Stimulated activated CD4-positive, alpha-beta T cell treated with anti-CD3 and anti-CD28 coated beads, TNF-alpha, amount 100 ng/mL, for 24 hours (primary cell): ENCODE measurements around the gene PRPF38B.
"Not testable (repeated sequence)": the region's sequence is repeated elsewhere in the genome, so short reads cannot be mapped to it uniquely, and the experiment has no call there.

Source experiments
- DNase-seq, 3 experiments: peaks; one replicate each; pipeline ENCODE4 v3.0.0-alpha.2; 2020; ENCODE audit warnings: low read depth in 3 of 3

PRPF38B gene

DNA sequence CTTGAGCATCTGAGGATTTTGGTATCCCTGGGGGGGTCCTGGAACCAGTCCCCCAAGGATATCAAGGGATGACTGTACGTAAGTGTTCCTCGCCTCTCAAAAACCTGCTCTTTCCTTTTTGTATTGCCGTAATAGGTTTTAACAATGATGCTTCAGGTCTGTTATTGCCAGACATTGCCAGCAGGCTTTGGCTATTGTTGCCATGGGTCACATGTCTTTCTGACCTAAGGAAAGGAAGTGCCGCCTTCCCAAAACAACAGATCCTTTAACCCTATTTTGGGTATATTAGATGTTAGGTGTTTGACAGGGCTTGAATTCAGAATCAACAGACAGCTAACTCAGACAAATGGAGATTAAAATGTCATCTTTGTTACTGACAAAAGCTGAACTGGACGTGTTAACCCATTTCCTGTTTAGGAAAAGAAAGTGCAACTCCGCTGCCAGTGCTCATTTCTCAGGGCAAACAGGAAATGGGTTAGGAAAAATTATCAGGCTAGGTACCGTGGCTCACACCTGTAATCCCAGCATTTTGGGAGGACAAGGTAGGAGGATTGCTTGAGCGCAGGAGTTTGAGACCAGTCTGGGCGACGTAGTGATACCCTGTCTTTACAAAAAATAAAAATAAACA lies 12.4 kb upstream of the PRPF38B start:
- no peak for DNase-seq

DNA sequence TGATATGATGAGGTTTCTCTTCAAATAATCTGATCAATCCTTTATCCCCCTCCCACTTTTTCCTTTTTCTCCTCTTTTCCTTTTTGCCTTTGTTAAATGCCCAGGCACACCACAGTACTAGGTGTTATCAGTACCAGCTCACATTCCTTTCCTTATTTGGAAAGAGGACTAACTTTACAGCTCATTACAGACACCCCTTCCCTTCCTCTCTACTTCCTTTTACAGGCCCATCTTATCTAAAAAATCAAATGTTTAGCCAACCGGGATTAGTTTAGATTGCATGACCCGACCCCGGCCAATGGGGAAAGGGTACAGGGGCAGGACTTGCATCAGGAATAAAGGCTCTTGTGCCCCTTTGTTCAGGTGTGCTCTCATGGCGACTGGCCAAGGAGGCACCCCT lies 10.4 kb upstream of the PRPF38B start:
- DNase-seq, result not testable (repeated sequence)

DNA sequence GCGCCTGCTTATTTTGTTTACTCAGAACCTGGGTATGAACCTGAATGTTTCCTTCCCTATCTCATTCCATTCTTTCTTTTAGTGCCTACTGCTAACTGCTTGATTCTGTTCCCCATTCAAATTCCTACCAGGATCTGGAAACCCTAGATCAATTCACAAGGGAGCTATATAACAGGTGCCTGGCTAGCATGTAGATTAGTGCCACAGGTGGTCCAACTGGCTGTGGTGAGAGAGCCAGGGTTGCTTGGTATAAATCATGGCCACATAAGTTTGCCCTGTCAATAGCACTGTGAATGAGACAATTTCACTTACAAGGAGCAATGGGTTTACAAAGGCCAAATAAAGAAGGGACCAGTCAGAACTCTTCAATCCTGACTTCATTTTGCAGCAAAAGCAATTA lies 6.6 kb upstream of the PRPF38B start:
- DNase-seq, result no peak

DNA sequence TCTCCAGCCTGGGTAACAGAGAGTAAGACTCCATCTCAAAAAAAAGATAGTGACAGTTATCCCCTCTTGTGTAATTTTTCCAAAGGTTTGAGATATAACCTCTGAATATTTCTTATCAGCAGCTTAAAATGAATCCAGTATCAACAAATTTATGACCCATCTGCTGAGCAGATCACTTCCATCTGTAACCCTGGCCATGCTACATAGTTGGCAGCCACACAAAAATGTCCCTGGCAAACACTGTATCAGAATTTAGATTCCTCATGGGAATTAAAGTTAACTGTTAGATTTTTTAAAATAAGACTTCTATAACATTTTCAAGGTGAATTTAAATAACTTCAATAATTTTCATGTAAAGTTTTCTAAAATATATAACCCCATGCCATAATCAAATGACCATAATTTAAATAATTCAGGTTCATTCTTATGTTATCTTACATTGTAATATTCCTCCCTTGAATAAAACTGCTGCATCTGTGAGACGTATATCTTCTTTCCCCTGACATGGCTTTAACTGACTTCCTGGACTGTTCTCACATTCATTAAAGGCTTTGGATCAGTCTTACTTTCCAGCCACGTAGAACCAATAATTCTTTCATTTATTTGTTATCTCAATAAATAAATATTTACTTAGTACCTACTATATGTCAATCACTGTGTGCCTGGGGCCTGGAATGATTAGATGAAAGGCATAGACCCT lies 5.3 kb upstream of the PRPF38B start:
- no peak for DNase-seq

DNA sequence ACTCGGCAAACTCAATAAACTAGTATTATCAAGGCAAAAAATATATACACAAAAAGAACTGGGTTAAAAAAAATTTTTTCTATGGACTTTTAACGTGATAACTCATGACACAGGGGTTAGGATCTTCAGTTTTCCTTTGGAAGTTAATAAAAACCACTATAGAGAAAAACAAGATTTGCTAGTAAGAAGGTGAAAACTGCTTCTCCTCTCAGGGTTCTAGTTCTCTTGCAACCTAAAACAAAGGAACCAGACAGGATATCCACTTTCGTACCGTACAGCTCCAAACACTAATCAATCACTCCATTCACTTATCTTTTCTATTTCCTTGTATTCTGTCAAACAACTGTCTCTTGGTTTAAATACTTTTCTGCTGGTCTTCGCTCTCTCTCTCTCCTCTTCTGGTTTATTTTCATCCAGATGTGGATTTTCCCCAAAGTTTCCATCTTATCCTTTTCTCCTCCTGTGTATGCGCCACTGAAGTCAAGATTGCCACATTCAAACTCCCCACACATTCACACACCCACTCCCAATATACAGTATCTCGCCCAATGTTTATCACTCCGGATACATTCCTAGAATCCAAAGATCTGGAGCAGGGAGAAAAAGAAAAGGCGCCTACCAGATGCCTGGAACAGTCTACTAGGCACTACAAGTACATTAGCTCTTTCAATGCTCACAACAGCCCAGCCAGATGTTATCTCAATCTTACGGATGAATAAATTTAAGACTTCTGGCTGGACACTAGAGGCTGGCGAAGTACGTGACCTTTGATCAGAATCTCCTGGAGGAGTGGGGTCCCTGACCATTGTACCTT lies 775 bp upstream of the PRPF38B start:
- DNase-seq, result no peak

DNA sequence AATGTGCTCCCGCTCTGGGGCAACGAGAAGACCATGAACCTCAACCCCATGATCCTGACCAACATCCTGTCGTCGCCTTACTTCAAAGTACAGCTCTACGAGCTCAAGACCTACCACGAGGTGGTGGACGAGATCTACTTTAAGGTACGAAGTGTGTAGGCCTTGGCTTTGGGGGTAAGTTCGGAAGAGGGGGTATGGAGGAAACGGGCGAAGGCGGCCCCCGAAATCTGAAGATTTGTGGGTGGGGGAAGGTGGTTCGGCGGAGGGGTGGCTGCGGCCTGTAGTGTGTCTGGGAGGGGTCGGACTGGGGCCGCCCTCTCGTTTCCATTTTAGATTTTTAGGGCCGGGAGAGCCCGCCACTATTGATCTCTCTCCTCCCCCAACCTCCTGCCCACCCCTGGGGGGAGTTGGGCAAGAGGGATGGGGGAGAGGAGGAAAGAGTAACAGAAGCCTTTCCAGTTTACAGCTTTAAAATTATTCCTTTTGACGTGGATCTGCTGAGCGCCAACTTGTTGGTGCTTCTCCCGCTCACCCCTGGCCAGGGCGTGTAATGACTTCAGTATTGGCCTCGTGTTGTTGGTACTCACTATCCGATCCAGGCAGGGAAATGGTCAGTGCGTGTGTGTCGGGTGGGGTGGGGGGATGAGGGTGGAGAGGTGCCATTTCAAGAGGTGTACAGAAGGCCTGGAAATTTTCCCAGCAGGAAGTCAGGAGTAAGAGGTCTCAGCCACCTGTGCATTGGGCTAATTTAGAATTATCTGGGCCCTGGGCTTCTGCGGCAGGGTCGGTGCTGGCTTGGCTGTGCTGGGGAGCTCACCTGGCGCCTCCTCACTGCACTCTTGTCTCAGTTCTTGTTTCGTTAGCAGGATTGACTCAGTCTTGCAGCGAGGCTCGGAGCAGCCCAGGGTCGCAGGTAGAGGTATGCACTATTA lies 880 bp downstream of the PRPF38B start:
- peak; percentile 35 to 60 (median 37) for DNase-seq

DNA sequence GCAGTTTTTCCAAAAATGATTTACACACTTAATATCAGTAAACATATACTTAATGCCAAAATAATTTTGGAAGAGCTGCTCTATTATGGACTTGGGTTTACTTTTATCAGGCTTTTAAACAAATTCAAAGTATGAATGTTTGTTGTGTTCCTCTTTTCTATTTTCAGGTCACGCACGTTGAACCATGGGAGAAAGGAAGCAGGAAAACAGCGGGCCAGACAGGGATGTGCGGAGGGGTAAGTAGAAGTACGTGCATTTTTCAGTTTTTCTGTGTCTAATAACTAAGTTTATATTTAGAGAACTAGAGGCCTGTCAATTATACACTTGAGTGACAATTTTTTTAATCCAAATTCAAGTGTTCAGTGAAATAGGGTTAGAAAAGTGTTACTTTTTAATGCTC lies 3.4 kb downstream of the PRPF38B start:
- DNase-seq, result no peak

DNA sequence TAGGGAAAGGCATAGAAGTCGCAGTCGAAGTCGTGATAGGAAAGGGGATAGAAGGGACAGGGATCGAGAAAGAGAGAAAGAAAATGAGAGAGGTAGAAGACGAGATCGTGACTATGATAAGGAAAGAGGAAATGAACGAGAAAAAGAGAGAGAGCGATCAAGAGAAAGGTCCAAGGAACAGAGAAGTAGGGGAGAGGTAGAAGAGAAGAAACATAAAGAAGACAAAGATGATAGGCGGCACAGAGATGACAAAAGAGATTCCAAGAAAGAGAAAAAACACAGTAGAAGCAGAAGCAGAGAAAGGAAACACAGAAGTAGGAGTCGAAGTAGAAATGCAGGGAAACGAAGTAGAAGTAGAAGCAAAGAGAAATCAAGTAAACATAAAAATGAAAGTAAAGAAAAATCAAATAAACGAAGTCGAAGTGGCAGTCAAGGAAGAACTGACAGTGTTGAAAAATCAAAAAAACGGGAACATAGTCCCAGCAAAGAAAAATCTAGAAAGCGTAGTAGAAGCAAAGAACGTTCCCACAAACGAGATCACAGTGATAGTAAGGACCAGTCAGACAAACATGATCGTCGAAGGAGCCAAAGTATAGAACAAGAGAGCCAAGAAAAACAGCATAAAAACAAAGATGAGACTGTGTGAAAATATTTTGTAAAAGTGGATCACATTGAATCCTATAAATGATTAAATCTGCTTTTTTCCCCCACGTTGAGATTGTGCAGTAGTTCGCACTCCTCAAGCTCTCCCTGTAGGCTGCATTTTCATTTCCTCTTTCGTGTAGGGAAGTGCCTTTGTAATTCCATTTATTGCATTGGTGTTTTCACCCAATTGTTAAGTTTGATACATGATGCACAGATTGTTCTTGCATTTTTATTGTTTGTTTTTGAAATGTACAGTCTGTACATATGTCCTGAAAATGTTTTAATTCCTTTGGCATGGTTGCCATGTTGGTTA lies 7.5 kb downstream of the PRPF38B start:
- no peak for DNase-seq

DNA sequence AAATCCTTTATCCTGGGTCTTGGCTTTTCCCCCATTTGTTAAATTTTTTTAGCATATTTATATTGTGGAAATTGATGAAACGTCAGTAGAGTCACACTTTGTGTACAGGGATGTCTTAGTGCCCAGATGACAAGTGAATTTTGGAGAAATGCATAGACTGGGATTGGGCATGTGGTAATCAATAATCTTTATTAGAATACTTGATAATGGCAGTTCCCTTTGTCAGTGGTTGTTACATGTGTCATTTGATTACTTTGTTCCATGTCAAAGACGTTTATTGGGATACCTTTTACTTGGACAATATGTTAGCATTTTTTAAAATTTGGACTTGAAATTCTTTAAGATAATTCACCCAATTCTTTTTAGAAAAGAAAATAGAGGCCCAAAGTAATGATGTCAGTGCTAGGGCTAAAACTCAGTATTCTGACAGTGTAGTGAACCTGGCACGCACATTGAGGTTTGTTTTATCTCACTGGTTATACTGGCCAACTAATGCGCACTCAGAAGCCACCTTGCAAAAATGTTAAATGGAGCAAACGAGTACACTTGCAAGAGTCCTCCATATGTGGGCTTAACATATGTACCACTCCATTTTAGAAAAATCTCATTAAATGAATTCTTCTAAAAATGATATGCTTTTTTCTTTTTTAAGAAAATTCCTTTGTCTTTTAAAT lies 9.2 kb downstream of the PRPF38B start:
- no peak for DNase-seq

DNA sequence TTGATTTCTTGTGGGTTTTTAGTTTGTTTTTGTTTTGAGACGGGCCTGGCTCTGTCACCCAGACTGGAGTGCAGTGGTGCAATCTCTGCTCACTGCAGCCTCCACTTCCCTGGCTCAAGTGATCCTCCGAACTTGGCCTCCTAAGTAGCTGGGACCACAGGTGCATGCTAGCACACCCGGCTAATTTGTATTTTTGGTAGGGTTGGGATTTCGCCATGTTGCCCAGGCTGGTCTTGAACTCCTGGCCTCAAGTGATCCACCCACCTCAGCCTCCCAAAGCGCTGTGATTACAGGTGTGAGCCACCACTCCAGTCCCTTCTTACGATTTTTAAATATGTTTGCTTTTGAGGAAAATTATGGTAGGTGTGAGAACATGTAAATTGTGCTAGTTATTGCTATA lies 10.0 kb downstream of the PRPF38B start:
- DNase-seq, result not testable (repeated sequence)

DNA sequence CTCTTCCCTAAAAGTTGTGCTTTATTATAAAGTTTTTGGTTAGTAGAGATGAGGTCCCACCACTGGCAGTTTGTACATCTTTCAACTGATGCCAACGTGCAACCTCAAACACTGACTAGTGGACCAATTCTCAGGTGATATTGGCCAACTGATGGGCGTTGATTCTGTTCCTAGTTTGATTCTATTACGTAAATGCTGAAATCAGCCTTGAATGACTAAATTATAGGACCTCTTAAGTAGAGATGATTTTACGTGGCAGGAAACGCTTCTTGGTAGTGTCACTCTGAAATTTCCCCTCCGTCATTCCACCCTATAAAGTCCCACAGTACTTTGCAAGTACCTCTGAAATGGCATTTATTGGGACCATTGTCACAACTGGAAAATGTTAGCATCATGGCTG lies 11.8 kb downstream of the PRPF38B start:
- DNase-seq, result peak in 1 of 3 experiments; percentile 10

DNA sequence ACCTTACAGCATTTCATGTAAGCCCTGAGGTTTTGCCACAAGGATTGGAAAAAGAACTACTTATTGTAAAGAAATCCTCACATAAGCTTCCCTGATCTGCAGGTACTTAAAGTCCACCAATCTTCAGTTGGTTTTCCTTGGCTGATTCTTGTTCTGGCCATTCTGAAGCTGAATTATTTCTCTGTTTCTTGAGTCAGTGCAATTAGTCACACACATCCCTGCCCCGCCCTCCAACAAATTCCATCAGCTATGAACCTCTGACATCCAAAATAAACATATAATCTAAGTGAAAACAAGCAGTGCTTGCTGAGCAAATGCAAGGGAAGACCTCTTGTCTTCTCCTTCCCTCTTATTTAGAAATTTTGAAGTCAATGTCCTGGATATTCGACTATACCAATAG lies 12.4 kb downstream of the PRPF38B start:
- DNase-seq, result no peak

DNA sequence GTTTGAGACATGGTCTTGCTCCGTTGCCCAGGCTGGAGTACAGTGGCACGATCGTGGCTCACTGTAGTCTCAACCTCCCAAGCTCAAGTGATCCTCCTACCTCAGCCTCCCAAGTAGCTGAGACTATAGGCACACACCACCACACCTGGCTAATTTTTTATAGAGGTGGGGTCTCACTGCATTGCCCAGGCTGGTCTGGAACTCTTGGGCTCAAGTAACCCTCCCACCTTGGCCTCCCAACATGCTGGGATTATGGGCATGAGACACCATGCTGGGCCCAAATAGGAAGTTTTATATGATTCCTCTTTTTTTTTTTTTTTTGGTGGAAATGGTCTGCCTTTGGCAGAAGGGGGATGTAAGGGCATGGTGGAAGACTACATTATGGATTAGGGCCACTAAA lies 14.5 kb downstream of the PRPF38B start:
- DNase-seq, result no peak

DNA sequence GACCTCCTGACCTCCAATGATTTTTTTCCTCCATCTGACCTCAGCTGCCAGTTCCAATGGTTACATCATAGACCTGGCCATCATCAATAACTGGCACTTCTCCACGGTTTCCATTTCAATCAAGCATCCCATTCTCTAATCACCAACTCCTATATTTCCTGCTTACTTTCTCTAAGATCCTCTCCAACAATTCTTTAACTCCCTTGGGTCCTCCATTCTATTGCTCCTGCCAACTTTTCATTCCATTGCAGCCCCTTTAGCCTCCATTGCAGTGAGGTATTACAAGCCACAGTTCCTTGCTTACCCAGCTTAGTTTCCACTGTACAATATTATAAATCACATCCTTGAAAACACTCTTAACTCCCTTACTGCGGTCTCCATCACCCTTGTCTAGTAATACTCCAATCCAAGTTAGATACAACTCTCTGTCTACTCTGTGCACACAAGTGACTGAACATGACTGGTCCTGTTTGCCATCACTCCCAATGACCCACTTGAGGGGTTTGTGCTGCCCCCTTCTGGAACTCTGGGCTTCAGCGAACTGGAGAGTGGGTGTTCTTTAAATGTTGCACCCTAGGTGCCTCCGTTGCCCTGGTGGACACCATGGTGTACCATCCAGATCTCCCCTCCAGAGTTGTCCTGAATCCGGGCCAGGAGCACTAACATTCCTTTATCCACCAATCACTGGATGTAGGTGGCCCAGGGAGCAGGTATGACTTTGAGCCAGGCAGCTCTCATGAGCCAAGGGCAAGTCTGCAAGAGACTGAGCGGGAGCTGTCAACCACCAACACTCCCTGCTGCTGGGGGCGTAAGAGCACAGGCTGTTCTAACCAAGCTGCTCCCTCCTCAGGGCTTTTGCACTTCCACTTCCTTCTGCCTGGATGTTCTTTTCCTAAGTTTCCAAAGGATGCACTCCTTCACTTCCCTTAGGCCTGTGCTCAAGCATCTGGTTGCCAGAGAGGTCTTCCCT lies 16.9 kb downstream of the PRPF38B start:
- peak; percentile 8 to 51 (median 18) for DNase-seq

DNA sequence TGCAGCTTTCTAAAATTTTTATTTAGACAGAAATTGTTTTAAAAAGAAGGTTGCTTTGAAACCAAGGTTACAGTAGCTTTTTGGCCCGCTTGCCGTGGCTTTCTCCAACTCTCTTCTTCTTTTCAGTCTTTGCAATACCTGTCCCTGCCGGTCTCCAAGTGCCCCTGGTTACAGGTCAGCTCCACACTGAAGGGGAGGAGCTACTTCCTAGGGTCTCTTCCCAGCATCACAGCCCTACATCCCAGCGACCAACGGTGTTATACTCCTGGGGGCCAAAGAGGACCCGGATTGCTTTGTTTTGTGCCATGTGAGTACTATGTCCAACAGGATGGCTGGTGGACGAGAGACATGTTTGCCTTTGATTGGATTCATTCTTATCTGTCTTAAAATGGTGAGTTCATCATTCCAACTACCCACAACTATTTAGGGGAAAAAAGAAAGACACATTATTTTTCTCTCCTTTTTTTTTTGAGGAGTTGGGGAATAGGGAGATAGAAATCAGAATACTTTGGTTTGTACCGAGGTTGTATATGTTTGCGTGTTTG lies 20.6 kb downstream of the PRPF38B start, which contains the start of gene FNDC7:
FNDC7 (plus strand) TSS at position 303 of the 545 bp plus-strand sequence; CDS start at position 329, 26 bp downstream.
- no peak for DNase-seq

DNA sequence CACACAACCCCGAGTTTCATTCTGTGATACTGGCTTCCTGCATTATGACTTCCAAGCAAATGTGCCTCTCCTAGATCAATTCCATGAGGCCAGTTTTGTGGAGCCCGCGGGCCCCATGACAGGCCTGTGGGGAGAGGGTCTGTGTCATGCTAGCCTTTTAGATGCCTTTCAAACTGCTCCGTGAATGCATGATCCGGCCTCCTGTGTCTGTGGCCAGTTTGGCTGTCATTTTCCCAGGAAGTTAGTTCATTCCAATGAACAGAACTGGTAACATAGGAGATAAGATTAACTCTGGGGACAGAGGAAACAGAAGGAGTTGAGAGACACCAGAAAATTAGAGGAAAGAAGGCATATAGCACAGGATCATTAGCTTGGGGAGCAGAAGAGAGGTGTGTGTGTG lies 23.8 kb downstream of the PRPF38B start:
- DNase-seq, result no peak

DNA sequence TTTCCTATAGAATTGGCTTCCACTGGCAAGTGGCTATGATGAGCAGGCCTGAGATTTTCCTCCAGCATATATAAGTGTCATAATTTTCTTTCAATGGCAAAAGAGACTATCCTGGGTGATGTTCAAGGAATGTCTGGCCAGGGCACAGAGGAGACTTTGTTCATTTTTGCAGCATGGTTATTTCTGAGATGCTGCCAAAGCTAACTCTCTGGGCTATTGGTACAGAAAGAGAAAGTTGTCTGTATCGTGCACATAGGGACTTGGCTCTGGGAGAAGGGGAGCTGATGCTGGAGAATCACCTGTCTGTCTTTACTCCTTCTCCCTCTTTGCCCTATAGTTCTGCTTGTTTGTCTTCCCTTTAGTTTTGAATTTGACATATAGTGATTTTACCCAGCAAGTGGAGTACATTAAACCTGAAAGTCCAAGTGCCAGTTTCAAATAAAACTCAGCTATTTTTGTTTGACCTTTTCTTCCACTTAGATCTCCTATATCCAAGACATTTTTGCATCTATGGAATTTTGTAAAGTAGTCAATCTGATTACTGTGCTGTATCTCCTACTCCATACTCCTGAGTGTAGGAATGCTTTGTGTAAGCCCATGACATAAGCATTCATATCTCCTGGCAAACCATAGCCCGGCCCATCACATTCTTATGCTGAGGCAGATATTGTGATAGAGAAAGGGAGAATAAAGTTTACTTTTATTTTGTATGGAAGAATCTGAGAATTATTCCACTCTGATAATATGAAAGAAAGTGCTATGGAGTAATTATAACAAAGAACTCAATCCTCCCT lies 24.5 kb downstream of the PRPF38B start:
- no peak for DNase-seq
